Osteocyte (in vitro differentiated cells): ENCODE results near the gene RAPGEFL1. TPM values are rescaled to one million over a fixed set of nuclear protein-coding genes. Genes with fewer than 3 reads are reported as not detected.

ENCODE experiments used
- DNase-seq: peaks from one replicate; pipeline ENCODE4 v3.0.0; 2021; ENCODE audit warnings: mixed read lengths; ENCODE audit not compliant: unreplicated experiment; ENCODE audit errors: extremely low spot score
- H3K27ac Mint-ChIP-seq: one replicate; pipeline ENCODE4 v1.8.0; 2021; ENCODE audit warnings: mild to moderate bottlenecking, mixed read lengths; ENCODE audit not compliant: unreplicated experiment
- H3K27me3 Mint-ChIP-seq: one replicate; pipeline ENCODE4 v1.8.0; 2021; ENCODE audit warnings: mixed read lengths; ENCODE audit not compliant: unreplicated experiment
- H3K36me3 Mint-ChIP-seq: one replicate; pipeline ENCODE4 v1.8.0; 2021; ENCODE audit warnings: mixed read lengths; ENCODE audit not compliant: unreplicated experiment
- H3K4me1 Mint-ChIP-seq: one replicate; pipeline ENCODE4 v1.8.0; 2021; ENCODE audit warnings: mixed read lengths; ENCODE audit not compliant: unreplicated experiment
- H3K4me3 Mint-ChIP-seq: one replicate; pipeline ENCODE4 v1.8.0; 2021; ENCODE audit warnings: mild to moderate bottlenecking, moderate library complexity, mixed read lengths; ENCODE audit not compliant: unreplicated experiment
- H3K9me3 Mint-ChIP-seq: one replicate; pipeline ENCODE4 v1.8.0; 2021; ENCODE audit warnings: mixed read lengths; ENCODE audit not compliant: unreplicated experiment
- total RNA-seq: library from RNA; stranded (reverse); gene quantifications from 2 replicates; pipeline ENCODE4 v1.2.1, GENCODE V29; 2021
- TF ChIP-seq, protein P1 (sequence below): fragments of 200-600 bp; sonication (generic); IDR thresholded peaks from 2 replicates; pipeline ENCODE4 v1.5.0; 2021; ENCODE audit warnings: antibody characterized with exemption, mild to moderate bottlenecking, moderate library complexity

The RAPGEFL1 gene
- total RNA-seq, 1 donor from 2014 or later = 6.8 TPM

DNA sequence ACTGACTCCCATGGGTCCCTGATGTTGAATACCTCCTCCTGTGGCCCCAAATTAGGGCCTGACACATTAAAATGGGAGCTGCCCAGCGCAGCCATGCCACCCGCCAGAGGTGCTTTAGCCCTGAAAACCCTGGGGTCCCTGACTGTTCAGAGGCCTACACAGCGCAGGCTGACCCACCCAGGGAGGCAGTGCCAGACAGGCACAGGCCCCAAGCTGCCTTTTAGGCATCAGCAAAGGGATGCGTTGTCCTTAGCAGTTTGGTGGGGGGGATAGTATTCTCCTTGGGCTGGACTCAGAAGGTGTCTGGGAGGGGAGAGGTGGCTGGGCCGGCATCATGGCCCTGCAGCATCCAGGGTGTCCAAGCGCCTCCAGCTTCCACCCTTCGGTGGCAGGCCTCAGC lies 1.4 kb downstream of the RAPGEFL1 start:
- Mint-ChIP-seq H3K27ac (no peak overlapping the region), H3K9me3 (no peaks in the 10 kb centered on the region), H3K4me1 (peaks cover 22% of the 10 kb centered on the region), H3K36me3 (peaks cover 7% of the 10 kb centered on the region), H3K27me3 (no peaks in the 10 kb centered on the region), H3K4me3 (peak overlapping the region; percentile 32)
- TF ChIP-seq, protein P1, sequence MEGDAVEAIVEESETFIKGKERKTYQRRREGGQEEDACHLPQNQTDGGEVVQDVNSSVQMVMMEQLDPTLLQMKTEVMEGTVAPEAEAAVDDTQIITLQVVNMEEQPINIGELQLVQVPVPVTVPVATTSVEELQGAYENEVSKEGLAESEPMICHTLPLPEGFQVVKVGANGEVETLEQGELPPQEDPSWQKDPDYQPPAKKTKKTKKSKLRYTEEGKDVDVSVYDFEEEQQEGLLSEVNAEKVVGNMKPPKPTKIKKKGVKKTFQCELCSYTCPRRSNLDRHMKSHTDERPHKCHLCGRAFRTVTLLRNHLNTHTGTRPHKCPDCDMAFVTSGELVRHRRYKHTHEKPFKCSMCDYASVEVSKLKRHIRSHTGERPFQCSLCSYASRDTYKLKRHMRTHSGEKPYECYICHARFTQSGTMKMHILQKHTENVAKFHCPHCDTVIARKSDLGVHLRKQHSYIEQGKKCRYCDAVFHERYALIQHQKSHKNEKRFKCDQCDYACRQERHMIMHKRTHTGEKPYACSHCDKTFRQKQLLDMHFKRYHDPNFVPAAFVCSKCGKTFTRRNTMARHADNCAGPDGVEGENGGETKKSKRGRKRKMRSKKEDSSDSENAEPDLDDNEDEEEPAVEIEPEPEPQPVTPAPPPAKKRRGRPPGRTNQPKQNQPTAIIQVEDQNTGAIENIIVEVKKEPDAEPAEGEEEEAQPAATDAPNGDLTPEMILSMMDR = no peak
- DNase-seq = no peak

DNA sequence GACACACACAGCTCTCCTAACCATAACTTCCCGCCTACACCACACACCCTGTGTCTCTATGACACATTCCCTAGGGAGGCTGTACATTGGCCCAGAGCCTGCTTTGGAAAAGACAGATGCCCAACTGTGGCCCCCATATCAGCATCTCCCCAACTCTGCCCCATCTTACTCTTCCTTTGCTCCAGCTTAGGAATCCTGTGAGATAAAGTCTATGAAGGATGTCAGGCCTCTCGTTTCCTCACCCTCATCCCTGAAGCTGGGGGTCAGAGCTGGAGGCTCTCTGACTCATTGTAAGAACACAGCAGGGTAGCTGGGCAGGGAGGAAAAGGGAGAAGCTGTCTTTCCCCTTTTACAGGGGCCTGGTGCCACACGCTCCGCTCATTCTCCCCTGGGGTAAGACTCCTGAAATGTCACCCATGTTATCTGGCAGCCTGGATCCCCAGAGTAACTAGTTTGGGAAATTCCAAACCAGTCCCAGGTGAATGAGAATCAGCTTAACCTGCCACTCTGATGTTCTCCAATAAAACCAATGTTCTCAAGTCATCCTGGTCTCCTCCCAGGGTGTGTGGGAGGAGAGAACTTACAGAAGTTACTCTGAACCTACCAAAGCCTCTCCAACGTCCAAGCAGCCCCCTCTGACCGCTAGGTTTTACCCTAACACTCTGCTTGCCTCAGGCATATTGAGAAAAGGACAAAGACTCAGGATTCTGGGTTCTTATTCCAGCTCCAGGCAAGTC lies 2.8 kb downstream of the RAPGEFL1 start:
- Mint-ChIP-seq H3K9me3 (no peaks in the 10 kb centered on the region), H3K36me3 (no peaks in the 10 kb centered on the region), H3K4me3 (peak overlapping the region; percentile 44), H3K27ac (peak overlapping the region; percentile 90), H3K27me3 (no peaks in the 10 kb centered on the region), H3K4me1 (peaks cover 22% of the 10 kb centered on the region)
- TF ChIP-seq, protein P1 = no peak
- no peak for DNase-seq

DNA sequence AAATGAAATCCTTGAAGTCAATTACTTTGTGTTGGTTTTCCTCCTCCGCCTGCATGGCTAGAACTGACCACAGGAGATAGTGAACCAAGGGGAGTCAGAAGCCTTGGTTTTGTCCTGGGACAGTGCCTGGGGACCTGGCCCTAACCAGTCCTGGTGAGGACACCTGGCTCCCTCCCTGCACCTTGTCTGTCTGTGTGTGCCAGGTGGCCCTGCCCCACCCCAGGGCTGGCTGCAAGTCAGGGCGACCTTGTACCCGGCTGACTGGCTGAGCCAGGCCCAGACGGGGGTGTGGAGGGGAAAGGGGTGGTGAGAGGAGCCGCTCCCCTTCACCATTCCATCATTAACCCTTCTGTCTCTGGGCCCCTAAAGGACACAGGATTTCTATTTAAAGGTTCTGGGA lies 3.4 kb downstream of the RAPGEFL1 start:
- Mint-ChIP-seq H3K9me3 (no peaks in the 10 kb centered on the region), H3K36me3 (no peaks in the 10 kb centered on the region), H3K4me3 (no peak overlapping the region), H3K4me1 (peaks cover 22% of the 10 kb centered on the region), H3K27me3 (no peaks in the 10 kb centered on the region), H3K27ac (peak overlapping the region; percentile 90)
- DNase-seq = no peak
- TF ChIP-seq, protein P1 = no peak

DNA sequence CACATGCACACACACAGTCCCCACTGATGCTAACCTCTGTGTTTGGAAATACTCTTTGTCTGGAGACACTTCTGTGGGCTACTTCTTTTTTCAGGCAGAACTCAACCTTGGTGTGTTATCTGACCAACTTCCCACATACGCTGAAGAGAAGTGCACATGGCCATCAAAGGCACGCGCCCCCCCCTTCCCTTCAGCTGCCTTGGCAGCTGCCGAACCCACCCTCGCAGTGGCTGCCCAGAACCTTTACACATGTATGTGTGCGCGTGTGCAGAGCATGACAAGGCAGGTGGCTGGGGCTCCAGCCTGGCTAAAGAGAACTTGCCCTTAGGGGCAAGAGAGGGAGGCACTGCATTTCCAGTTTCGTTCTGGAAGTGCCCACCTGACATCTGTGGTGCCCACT lies 3.9 kb downstream of the RAPGEFL1 start:
- Mint-ChIP-seq H3K4me1 (peaks cover 22% of the 10 kb centered on the region), H3K4me3 (no peak overlapping the region), H3K27ac (no peak overlapping the region), H3K36me3 (no peaks in the 10 kb centered on the region), H3K27me3 (no peaks in the 10 kb centered on the region), H3K9me3 (no peaks in the 10 kb centered on the region)
- no peak for DNase-seq
- TF ChIP-seq, protein P1 = no peak

DNA sequence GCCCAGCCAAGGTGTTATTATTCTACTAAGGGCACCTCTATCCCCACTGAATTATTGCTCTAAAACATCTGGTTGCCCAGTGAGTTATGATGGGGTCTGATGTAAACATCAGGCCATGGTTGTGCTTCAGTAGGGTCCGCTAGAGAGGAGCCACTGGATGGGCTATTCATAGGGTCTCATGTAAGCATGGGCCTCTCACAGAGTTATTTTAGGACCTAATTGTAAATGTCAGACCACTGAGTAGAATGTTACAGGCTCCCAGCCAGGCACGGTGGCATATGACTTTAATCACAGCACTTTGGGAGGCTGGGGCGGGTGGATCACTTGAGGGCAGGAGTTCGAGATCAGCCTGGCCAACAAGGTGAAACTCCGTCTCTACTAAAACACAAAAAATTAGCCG lies 5.3 kb downstream of the RAPGEFL1 start:
- Mint-ChIP-seq H3K27ac (no peak overlapping the region), H3K4me3 (no peak overlapping the region), H3K4me1 (peaks cover 17% of the 10 kb centered on the region), H3K27me3 (no peaks in the 10 kb centered on the region), H3K36me3 (no peaks in the 10 kb centered on the region), H3K9me3 (no peaks in the 10 kb centered on the region)
- no peak for DNase-seq
- TF ChIP-seq, protein P1 = no peak
